HCT116 (cell line): ENCODE results near the gene MCFD2. TPM values are rescaled to one million over a fixed set of nuclear protein-coding genes. Genes with fewer than 3 reads are reported as not detected.

Source experiments
- ATAC-seq: fragments of 200-7000 bp; cut with Tn5 transposase; 2 replicates; pipeline ENCODE4 v1.9.1; 2020; ENCODE audit warnings: mild to moderate bottlenecking, moderate library complexity
- BruUV-seq: library from RNA; stranded (reverse); fragments of 400-500 nt; replicated peaks from 2 replicates; lab custom pipeline; 2021; lab: Mats Ljungman, UMichigan
- CTCF ChIA-PET: fragments of 300-600 bp; sonication (Branson Sonifier 250); formaldehyde crosslinking; loops from one replicate; lab custom pipeline; 2021; ENCODE audit warnings: antibody characterized with exemption; lab: Charles Lee
- POLR2A ChIA-PET: fragments of 300-600, 350-600 bp; sonication (Branson Sonifier 250); formaldehyde crosslinking; loops from one replicate; lab custom pipeline; 2021; ENCODE audit warnings: antibody characterized with exemption; lab: Charles Lee
- RAD21 ChIA-PET, 2 experiments: fragments of 300-600 bp; sonication (Branson Sonifier 250); formaldehyde crosslinking; loops; one replicate each; lab custom pipeline; 2023; ENCODE audit warnings: low total read pairs in 2 of 2; ENCODE audit not compliant: uncharacterized antibody in 2 of 2, unreplicated experiment in 2 of 2, low non-redundant PET in 1 of 2; lab: Charles Lee
- DNase-seq: peaks from one replicate; pipeline ENCODE4 v3.0.0-alpha.2; 2010; ENCODE audit warnings: low read depth, low spot score
- H2AFZ ChIP-seq: fragments of 200-600 bp; shearing (Covaris generic), sonication (generic); 2 replicates; pipeline ENCODE4 v1.6.1; 2017; ENCODE audit warnings: low read depth, mixed run types, mixed read lengths, antibody characterized with exemption, low read length; ENCODE audit not compliant: poor library complexity, severe bottlenecking
- H3K27ac ChIP-seq: 2 replicates; pipeline ENCODE4 v1.5.1; 2012; ENCODE audit warnings: low read depth, low read length
- H3K27me3 ChIP-seq: fragments of 200-600 bp; sonication (generic); 2 replicates; pipeline ENCODE4 v1.6.1; 2016; ENCODE audit warnings: mixed run types, low read length, mixed read lengths; ENCODE audit not compliant: insufficient read depth
- H3K36me3 ChIP-seq, 2 experiments: fragments of 200-500 bp in 1 of 2; fragments of 200-600 bp in 1 of 2; sonication (Bioruptor generic) in 1 of 2; sonication (generic) in 1 of 2; 2 replicates each; pipeline versions ENCODE4 v1.5.1 to v1.6.1; 2014 to 2016; ENCODE audit warnings: low read length in 2 of 2, inconsistent platforms in 1 of 2, mixed read lengths in 1 of 2, mixed run types in 1 of 2; ENCODE audit not compliant: insufficient read depth in 2 of 2, control insufficient read depth in 1 of 2
- H3K4me1 ChIP-seq, 2 experiments: fragments of 200-600 bp in 1 of 2; sonication (generic) in 1 of 2; 2 replicates each; pipeline versions ENCODE4 v1.5.1 to v1.6.1; 2012 to 2017; ENCODE audit warnings: low read length in 2 of 2, inconsistent platforms in 1 of 2, mild to moderate bottlenecking in 1 of 2, mixed read lengths in 1 of 2, mixed run types in 1 of 2, moderate library complexity in 1 of 2; ENCODE audit not compliant: insufficient read depth in 2 of 2, control insufficient read depth in 1 of 2
- H3K4me2 ChIP-seq: fragments of 200-600 bp; sonication (generic); 2 replicates; pipeline ENCODE4 v1.6.1; 2017; ENCODE audit warnings: mixed run types, low read length, mixed read lengths
- H3K4me3 ChIP-seq, 2 experiments: fragments of 200-600 bp in 1 of 2; sonication (generic) in 1 of 2; replicated peaks in 1 of 2; 2 replicates each; pipeline ENCODE4 v1.5.1; 2011 to 2016; ENCODE audit warnings: low read length in 2 of 2, control low read depth in 1 of 2, low read depth in 1 of 2, mild to moderate bottlenecking in 1 of 2, mixed read lengths in 1 of 2, mixed run types in 1 of 2
- H3K79me2 ChIP-seq: fragments of 200-600 bp; sonication (generic); 2 replicates; pipeline ENCODE4 v1.6.1; 2017; ENCODE audit warnings: mild to moderate bottlenecking, mixed run types, low read length, moderate library complexity, mixed read lengths; ENCODE audit not compliant: insufficient read depth
- H3K9ac ChIP-seq: fragments of 200-600 bp; sonication (generic); 2 replicates; pipeline ENCODE4 v1.6.1; 2016; ENCODE audit warnings: low read length, mixed read lengths
- H3K9me2 ChIP-seq: fragments of 200-600 bp; sonication (generic), shearing (Covaris generic); 2 replicates; pipeline ENCODE4 v1.6.1; 2017; ENCODE audit warnings: mixed run types, mild to moderate bottlenecking, moderate library complexity; ENCODE audit not compliant: insufficient read depth
- H3K9me3 ChIP-seq, 2 experiments: fragments of 200-500 bp in 1 of 2; fragments of 200-600 bp in 1 of 2; sonication (Bioruptor generic) in 1 of 2; sonication (generic) in 1 of 2; 2 replicates each; pipeline ENCODE4 v1.6.1; 2014 to 2017; ENCODE audit warnings: low read length in 2 of 2, mixed read lengths in 2 of 2, inconsistent platforms in 1 of 2, low read depth in 1 of 2, mild to moderate bottlenecking in 1 of 2, mixed run types in 1 of 2, moderate library complexity in 1 of 2; ENCODE audit not compliant: control insufficient read depth in 1 of 2, insufficient read depth in 1 of 2
- H4K20me1 ChIP-seq: fragments of 200-600 bp; sonication (generic), shearing (Covaris generic); 2 replicates; pipeline ENCODE4 v1.6.1; 2017; ENCODE audit warnings: mixed run types, mild to moderate bottlenecking, moderate library complexity; ENCODE audit not compliant: insufficient read depth
- CBX3 ChIP-seq: IDR thresholded peaks from 2 replicates; pipeline ENCODE4 v1.6.1; 2012; ENCODE audit warnings: low read depth
- EGR1 ChIP-seq: IDR thresholded peaks from 2 replicates; pipeline ENCODE4 v1.6.1; 2012; ENCODE audit warnings: low read depth
- FOSL1 ChIP-seq: IDR thresholded peaks from 2 replicates; pipeline ENCODE4 v1.6.1; 2012; ENCODE audit warnings: low read depth
- JUND ChIP-seq: IDR thresholded peaks from 2 replicates; pipeline ENCODE4 v1.6.1; 2012
- POLR2A ChIP-seq: IDR thresholded peaks from 2 replicates; pipeline ENCODE4 v1.7.0; 2011; ENCODE audit warnings: borderline replicate concordance; ENCODE audit not compliant: insufficient read depth, insufficient read length; ENCODE audit errors: extremely low read depth
- POLR2AphosphoS5 ChIP-seq: IDR thresholded peaks from 2 replicates; pipeline ENCODE4 v1.6.1; 2011; ENCODE audit warnings: mild to moderate bottlenecking, low read depth, low read length, moderate library complexity
- RAD21 ChIP-seq: IDR thresholded peaks from 2 replicates; pipeline ENCODE4 v1.6.1; 2012; ENCODE audit warnings: low read depth, mild to moderate bottlenecking
- REST ChIP-seq: IDR thresholded peaks from 2 replicates; pipeline ENCODE4 v1.6.1; 2012; ENCODE audit warnings: low read depth
- SIN3A ChIP-seq: IDR thresholded peaks from 2 replicates; pipeline ENCODE4 v1.6.1; 2012; ENCODE audit warnings: low read depth
- SP1 ChIP-seq: IDR thresholded peaks from 2 replicates; pipeline ENCODE4 v1.6.1; 2012; ENCODE audit warnings: low read depth
- SRF ChIP-seq: IDR thresholded peaks from 2 replicates; pipeline ENCODE4 v1.6.1; 2012; ENCODE audit warnings: low read depth
- TCF7L2 ChIP-seq: IDR thresholded peaks from 2 replicates; pipeline ENCODE4 v1.7.0; 2011; ENCODE audit warnings: borderline replicate concordance, inconsistent platforms; ENCODE audit not compliant: insufficient read depth, insufficient read length; ENCODE audit errors: extremely low read depth
- ZBTB33 ChIP-seq: IDR thresholded peaks from 2 replicates; pipeline ENCODE4 v1.6.1; 2011; ENCODE audit warnings: mild to moderate bottlenecking, low read length, moderate library complexity; ENCODE audit not compliant: insufficient replicate concordance; ENCODE audit errors: extremely low read depth
- ZNF274 ChIP-seq: fragments of 200-500 bp; sonication (Bioruptor generic); IDR thresholded peaks from 2 replicates; pipeline ENCODE4 v1.6.1; 2014; ENCODE audit warnings: mild to moderate bottlenecking, low read depth, low read length, inconsistent platforms
- intact Hi-C: fragments of 100-400 bp; cut with micrococcal nuclease; formaldehyde crosslinking; loops from 2 replicates; pipeline ENCODE4 v1.10.0; 2022
- total RNA-seq: library from RNA; stranded (reverse); gene quantifications from one replicate; pipeline ENCODE4 v1.2.1, GENCODE V29; 2021; ENCODE audit not compliant: unreplicated experiment
- TF ChIP-seq, protein P1 (sequence below): IDR thresholded peaks from 2 replicates; pipeline ENCODE4 v1.6.1; 2012
- TF ChIP-seq, protein P2 (sequence below): IDR thresholded peaks from 2 replicates; pipeline ENCODE4 v1.6.1; 2012
- TF ChIP-seq, protein P3 (sequence below), 3 experiments: fragments of 200-600 bp in 1 of 3; sonication (generic) in 1 of 3; IDR thresholded peaks in 2 of 3; conservative IDR thresholded peaks in 1 of 3; 2 replicates each; pipeline ENCODE4 v1.5.1; 2012 to 2017; ENCODE audit warnings: low read depth in 2 of 3, low read length in 2 of 3, antibody characterized with exemption in 1 of 3, borderline replicate concordance in 1 of 3, control low read depth in 1 of 3, mild to moderate bottlenecking in 1 of 3, mixed read lengths in 1 of 3, mixed run types in 1 of 3, moderate library complexity in 1 of 3; ENCODE audit not compliant: insufficient read depth in 1 of 3

MCFD2 gene
- total RNA-seq, 1 experiment from 2014 or later = 73.9 TPM

GRCh38 chr2:46891956-46892553, 23.6 kb downstream of the MCFD2 start:
- DNase-seq (no peak), ATAC-seq (no peak)
- H3K27me3 ChIP-seq = no peaks in the 10 kb centered on the region
- no peaks in the 10 kb centered on the region for H3K79me2 ChIP-seq
- no peak overlapping the region for H3K27ac ChIP-seq
- no peak overlapping the region for H3K9ac ChIP-seq
- no peaks in the 10 kb centered on the region for H3K9me3 ChIP-seq
- ChIA-PET RAD21 (no interaction called here), POLR2A (no interaction called here)
- H3K4me2 ChIP-seq = no peak overlapping the region
- TF ChIP-seq TCF7L2 (no peak), POLR2A (no peak), CBX3 (no peak), SIN3A (no peak), SRF (no peak), SP1 (no peak), EGR1 (no peak), JUND (no peak), ZNF274 (no peak), FOSL1 (no peak), REST (no peak), RAD21 (no peak), POLR2AphosphoS5 (no peak), ZBTB33 (no peak)
- TF ChIP-seq, protein P1, sequence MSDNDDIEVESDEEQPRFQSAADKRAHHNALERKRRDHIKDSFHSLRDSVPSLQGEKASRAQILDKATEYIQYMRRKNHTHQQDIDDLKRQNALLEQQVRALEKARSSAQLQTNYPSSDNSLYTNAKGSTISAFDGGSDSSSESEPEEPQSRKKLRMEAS = no peak
- TF ChIP-seq, protein P2, sequence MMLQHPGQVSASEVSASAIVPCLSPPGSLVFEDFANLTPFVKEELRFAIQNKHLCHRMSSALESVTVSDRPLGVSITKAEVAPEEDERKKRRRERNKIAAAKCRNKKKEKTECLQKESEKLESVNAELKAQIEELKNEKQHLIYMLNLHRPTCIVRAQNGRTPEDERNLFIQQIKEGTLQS = no peak
- TF ChIP-seq, protein P3, sequence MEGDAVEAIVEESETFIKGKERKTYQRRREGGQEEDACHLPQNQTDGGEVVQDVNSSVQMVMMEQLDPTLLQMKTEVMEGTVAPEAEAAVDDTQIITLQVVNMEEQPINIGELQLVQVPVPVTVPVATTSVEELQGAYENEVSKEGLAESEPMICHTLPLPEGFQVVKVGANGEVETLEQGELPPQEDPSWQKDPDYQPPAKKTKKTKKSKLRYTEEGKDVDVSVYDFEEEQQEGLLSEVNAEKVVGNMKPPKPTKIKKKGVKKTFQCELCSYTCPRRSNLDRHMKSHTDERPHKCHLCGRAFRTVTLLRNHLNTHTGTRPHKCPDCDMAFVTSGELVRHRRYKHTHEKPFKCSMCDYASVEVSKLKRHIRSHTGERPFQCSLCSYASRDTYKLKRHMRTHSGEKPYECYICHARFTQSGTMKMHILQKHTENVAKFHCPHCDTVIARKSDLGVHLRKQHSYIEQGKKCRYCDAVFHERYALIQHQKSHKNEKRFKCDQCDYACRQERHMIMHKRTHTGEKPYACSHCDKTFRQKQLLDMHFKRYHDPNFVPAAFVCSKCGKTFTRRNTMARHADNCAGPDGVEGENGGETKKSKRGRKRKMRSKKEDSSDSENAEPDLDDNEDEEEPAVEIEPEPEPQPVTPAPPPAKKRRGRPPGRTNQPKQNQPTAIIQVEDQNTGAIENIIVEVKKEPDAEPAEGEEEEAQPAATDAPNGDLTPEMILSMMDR (IDR thresholded peaks at IDR 0.05 in 2 of 3, conservative IDR thresholded peaks at IDR 0.05 in 1 of 3; ENCODE audit: borderline replicate concordance in 1 of 3, insufficient read depth in 1 of 3, low read depth in 2 of 3, low read length in 2 of 3) = no peak
- TF ChIP-seq, all 23 proteins: peak for 0
- no peaks in the 10 kb centered on the region for H3K9me2 ChIP-seq
- H4K20me1 ChIP-seq = no peaks in the 10 kb centered on the region
- no peaks in the 10 kb centered on the region for H3K36me3 ChIP-seq
- H2AFZ ChIP-seq = no peak overlapping the region
- no peak overlapping the region for H3K4me3 ChIP-seq
- BruUV-seq = no TSS peak
- intact Hi-C loops = no loop called here
- CTCF ChIA-PET = interaction anchor here (0.6 to 1.8 kb wide), 2 partner anchors 10 to 861 kb away, joined by 4 to 5 read pairs; no protein-coding TSS in a partner anchor
- H3K4me1 ChIP-seq = peaks cover 5 to 27% of the 10 kb centered on the region in 2 experiments; a peak in 3 of 4 replicates
